ENCODE results near the gene PANK2.
"Not testable (repeated sequence)": the region's sequence is repeated elsewhere in the genome, so short reads cannot be mapped to it uniquely, and the experiment has no call there.

Gene PANK2

GRCh38 chr20:3964719-3965118 lies 75.5 kb downstream of the PANK2 start:
- ChIA-PET CTCF (no interaction called here), POLR2A (ENCODE audit: low non-redundant PET) (no interaction called here)
- H3K27ac ChIP-seq = no peak overlapping the region
- TF ChIP-seq CTCF (conservative IDR thresholded peaks at IDR 0.05; ENCODE audit: low read depth) = no peak
- DNase-seq (ENCODE audit: low spot score) = no peak

GRCh38 chr20:3966571-3966970 lies 77.4 kb downstream of the PANK2 start:
- POLR2A ChIA-PET (ENCODE audit: low non-redundant PET) = no interaction called here
- CTCF ChIA-PET = no interaction called here
- H3K27ac ChIP-seq = no peak overlapping the region
- DNase-seq (ENCODE audit: low spot score) = no peak
- TF ChIP-seq CTCF (conservative IDR thresholded peaks at IDR 0.05; ENCODE audit: low read depth) = no peak

- CTCF ChIA-PET = no interaction called here
- TF ChIP-seq CTCF (conservative IDR thresholded peaks at IDR 0.05; ENCODE audit: low read depth) = no peak
- POLR2A ChIA-PET (ENCODE audit: low non-redundant PET) = no interaction called here
- DNase-seq (ENCODE audit: low spot score) = no peak
- H3K27ac ChIP-seq = no peak overlapping the region
Measured at GRCh38 chr20:3970016-3970415, 80.8 kb downstream of the PANK2 start.

GRCh38 chr20:3971145-3971544 lies 82.0 kb downstream of the PANK2 start:
- TF ChIP-seq CTCF (conservative IDR thresholded peaks at IDR 0.05; ENCODE audit: low read depth) = no peak
- POLR2A ChIA-PET (ENCODE audit: low non-redundant PET) = no interaction called here
- H3K27ac ChIP-seq = no peak overlapping the region
- CTCF ChIA-PET = interaction anchor here (0.5 kb wide), 1 partner anchor 318 kb away, joined by 3 read pairs; no protein-coding TSS in a partner anchor
- no peak for DNase-seq (ENCODE audit: low spot score)

GRCh38 chr20:3972161-3972560 lies 83.0 kb downstream of the PANK2 start:
- no peak for DNase-seq (ENCODE audit: low spot score)
- TF ChIP-seq CTCF (conservative IDR thresholded peaks at IDR 0.05; ENCODE audit: low read depth) = no peak
- POLR2A ChIA-PET (ENCODE audit: low non-redundant PET) = no interaction called here
- H3K27ac ChIP-seq = no peak overlapping the region
- CTCF ChIA-PET = no interaction called here

GRCh38 chr20:3972631-3973030 lies 83.4 kb downstream of the PANK2 start:
- H3K27ac ChIP-seq; DNase-seq (ENCODE audit: low spot score); POLR2A ChIA-PET (ENCODE audit: low non-redundant PET); CTCF ChIA-PET: not testable (repeated sequence)

- ChIA-PET CTCF (no interaction called here), POLR2A (ENCODE audit: low non-redundant PET) (no interaction called here)
- no peak for DNase-seq (ENCODE audit: low spot score)
- TF ChIP-seq CTCF (conservative IDR thresholded peaks at IDR 0.05; ENCODE audit: low read depth) = no peak
- no peak overlapping the region for H3K27ac ChIP-seq
Measured at GRCh38 chr20:3973705-3974104, 84.5 kb downstream of the PANK2 start.

Data from RWPE1 (cell line).